Measurements from ENCODE around the gene PKNOX1. TPM values are rescaled to one million over a fixed set of nuclear protein-coding genes. Genes with fewer than 3 reads are reported as not detected.
A peak's percentile ranks its signal among the peaks of the same experiment; 100 is the strongest.
"Not testable (repeated sequence)": the region's sequence is repeated elsewhere in the genome, so short reads cannot be mapped to it uniquely, and the experiment has no call there.

Gene PKNOX1
- total and polyA plus RNA-seq, 7 donors, result 3.6 to 19.4 (median 9.6) TPM

GRCh38 chr21:42986125-42986783 is 11.9 kb downstream of the PKNOX1 start:
- WGBS, 2 donors, result 89 to 93% methylated on average over 7 of the region's 7 CpGs
- Histone ChIP-seq H3K36me3 (no peaks in the 10 kb centered on the region), H3K4me1 (peaks cover 0 to 12% (median 8%) of the 10 kb centered on the region in 4 donors), H3K27ac (no peak overlapping the region), H3K9me3 (no peaks in the 10 kb centered on the region), H3K27me3 (no peaks in the 10 kb centered on the region), H3K4me3 (no peak overlapping the region)
- TF ChIP-seq EP300 (IDR thresholded peaks at IDR 0.05) (no peak), POLR2AphosphoS5 (IDR thresholded peaks at IDR 0.05) (no peak), CTCF (IDR thresholded peaks at IDR 0.05) (no peak), POLR2A (IDR thresholded peaks at IDR 0.05) (no peak)
- intact Hi-C loops (cut with DNase I), result no loop called here
- DNase-seq, result no peak

- intact Hi-C loops (cut with DNase I), result no loop called here
- Histone ChIP-seq H3K4me3 (no peak overlapping the region), H3K9me3 (no peaks in the 10 kb centered on the region), H3K27me3 (no peaks in the 10 kb centered on the region), H3K4me1 (peaks cover 0 to 17% (median 15%) of the 10 kb centered on the region in 4 donors), H3K36me3 (no peaks in the 10 kb centered on the region), H3K27ac (no peak overlapping the region)
- WGBS, 2 donors, result 88 to 89% methylated on average over 12 of the region's 12 CpGs
- TF ChIP-seq EP300 (IDR thresholded peaks at IDR 0.05), result no peak
- TF ChIP-seq POLR2AphosphoS5 (IDR thresholded peaks at IDR 0.05), result no peak
- no peak for TF ChIP-seq CTCF (IDR thresholded peaks at IDR 0.05)
- no peak for TF ChIP-seq POLR2A (IDR thresholded peaks at IDR 0.05)
- DNase-seq, result no peak
Measured at GRCh38 chr21:42988236-42988965, 14.0 kb downstream of the PKNOX1 start.

- H3K27me3 ChIP-seq; DNase-seq; H3K4me3 ChIP-seq; intact Hi-C loops (cut with DNase I); H3K27ac ChIP-seq; H3K9me3 ChIP-seq; H3K36me3 ChIP-seq: not testable (repeated sequence)
- H3K4me1 ChIP-seq, result peaks cover 0 to 17% (median 15%) of the 10 kb centered on the region in 4 donors
- WGBS, 2 donors, result 77 to 87% methylated on average over 9 of the region's 9 CpGs
Measured at GRCh38 chr21:42989370-42989769, 15.0 kb downstream of the PKNOX1 start.

- Histone ChIP-seq H3K27ac (peak overlapping the region in 1 of 4 donors; percentile 8), H3K27me3 (no peaks in the 10 kb centered on the region), H3K9me3 (no peaks in the 10 kb centered on the region), H3K4me3 (no peak overlapping the region), H3K36me3 (no peaks in the 10 kb centered on the region), H3K4me1 (peaks cover 0 to 17% (median 15%) of the 10 kb centered on the region in 4 donors)
- intact Hi-C loops (cut with DNase I), result loop anchor here (10.0 kb wide), 1 partner anchor 95 kb away; the partner anchor contains the start of gene NDUFV3
- DNase-seq, result no peak
- WGBS, 2 donors, result 68 to 79% methylated on average over 10 of the region's 10 CpGs
- TF ChIP-seq POLR2A (IDR thresholded peaks at IDR 0.05), result no peak
- no peak for TF ChIP-seq POLR2AphosphoS5 (IDR thresholded peaks at IDR 0.05)
- TF ChIP-seq CTCF (IDR thresholded peaks at IDR 0.05), result no peak
- no peak for TF ChIP-seq EP300 (IDR thresholded peaks at IDR 0.05)
Measured at GRCh38 chr21:42989816-42990650, 15.7 kb downstream of the PKNOX1 start.
